HUES64 (cell line): ENCODE measurements around the gene GALNT10.

Experiments
- H3K27ac ChIP-seq: 2 replicates; pipeline ENCODE4 v1.7.0; 2013; ENCODE audit warnings: low read depth, low read length, inconsistent platforms
- H3K27me3 ChIP-seq: 2 replicates; pipeline ENCODE4 v1.6.1; 2013; ENCODE audit warnings: mild to moderate bottlenecking, low read length; ENCODE audit not compliant: insufficient read depth
- H3K36me3 ChIP-seq: 2 replicates; pipeline ENCODE4 v1.6.1; 2013; ENCODE audit warnings: mild to moderate bottlenecking, low read length; ENCODE audit not compliant: insufficient read depth
- H3K4me1 ChIP-seq: 2 replicates; pipeline ENCODE4 v1.6.1; 2013; ENCODE audit warnings: mild to moderate bottlenecking, low read length, moderate library complexity; ENCODE audit not compliant: insufficient read depth
- H3K4me3 ChIP-seq: 2 replicates; pipeline ENCODE4 v1.5.1; 2013; ENCODE audit warnings: mild to moderate bottlenecking, low read length, moderate library complexity
- H3K9ac ChIP-seq: 2 replicates; pipeline ENCODE4 v1.6.1; 2013; ENCODE audit warnings: mild to moderate bottlenecking, low read depth, low read length
- H3K9me3 ChIP-seq: 2 replicates; pipeline ENCODE4 v1.6.1; 2013; ENCODE audit warnings: low read depth, low read length; ENCODE audit not compliant: insufficient read depth
- WGBS: fragments of 150-250, 120-280 bp; methylation state at CpG from one replicate; pipeline ENCODE4 v1.1.7; 2013; ENCODE audit warnings: missing lambda C conversion rate; 5-methylcytosine and 5-hydroxymethylcytosine counted together

The GALNT10 gene

DNA sequence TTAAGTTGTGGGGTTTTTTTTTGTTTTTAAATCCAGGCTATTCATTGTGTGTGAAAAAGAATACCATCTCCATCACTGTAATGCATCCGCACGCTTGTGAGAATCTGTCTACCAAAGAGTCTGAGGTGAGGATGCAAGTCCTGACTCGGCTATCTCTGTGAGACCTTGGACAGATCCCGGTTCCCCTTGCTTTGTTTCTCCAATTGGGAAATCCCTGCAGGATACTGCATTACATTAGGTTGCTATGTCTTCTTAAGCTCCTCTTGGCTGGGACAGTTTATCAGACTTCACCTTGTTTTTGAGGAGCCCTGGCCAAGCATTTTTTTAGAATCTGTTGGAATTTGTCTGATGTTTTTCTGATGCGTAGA lies 46.8 kb downstream of the GALNT10 start:
- 91% methylated on average over 5 of the region's 5 CpGs for WGBS
- Histone ChIP-seq H3K9me3 (no peaks in the 10 kb centered on the region), H3K36me3 (no peaks in the 10 kb centered on the region), H3K9ac (no peak overlapping the region), H3K4me3 (no peak overlapping the region), H3K27ac (no peak overlapping the region), H3K4me1 (peaks cover 13% of the 10 kb centered on the region), H3K27me3 (no peaks in the 10 kb centered on the region)

- Histone ChIP-seq H3K9me3 (no peaks in the 10 kb centered on the region), H3K27ac (no peak overlapping the region), H3K9ac (no peak overlapping the region), H3K4me3 (no peak overlapping the region), H3K36me3 (no peaks in the 10 kb centered on the region), H3K4me1 (peaks cover 13% of the 10 kb centered on the region), H3K27me3 (no peaks in the 10 kb centered on the region)
- WGBS = 90% methylated on average over 5 of the region's 5 CpGs
Observed at GRCh38 chr5:154237946-154238345, 47.4 kb downstream of the GALNT10 start.

GRCh38 chr5:154238776-154239481 lies 48.4 kb downstream of the GALNT10 start:
- Histone ChIP-seq H3K36me3 (no peaks in the 10 kb centered on the region), H3K4me1 (peaks cover 13% of the 10 kb centered on the region), H3K9ac (no peak overlapping the region), H3K27ac (no peak overlapping the region), H3K9me3 (no peaks in the 10 kb centered on the region), H3K27me3 (no peaks in the 10 kb centered on the region), H3K4me3 (no peak overlapping the region)
- WGBS = 50% methylated on average over 10 of the region's 10 CpGs

- no peak overlapping the region for H3K27ac ChIP-seq
- peaks cover 13% of the 10 kb centered on the region for H3K4me1 ChIP-seq
- no peaks in the 10 kb centered on the region for H3K36me3 ChIP-seq
- no peaks in the 10 kb centered on the region for H3K27me3 ChIP-seq
- no peaks in the 10 kb centered on the region for H3K9me3 ChIP-seq
- no peak overlapping the region for H3K4me3 ChIP-seq
- 93% methylated on average over 2 of the region's 2 CpGs for WGBS
- no peak overlapping the region for H3K9ac ChIP-seq
Observed at GRCh38 chr5:154240595-154240994, 50.1 kb downstream of the GALNT10 start.

GRCh38 chr5:154241021-154241420 lies 50.5 kb downstream of the GALNT10 start:
- no peaks in the 10 kb centered on the region for H3K36me3 ChIP-seq
- 90% methylated on average over 4 of the region's 4 CpGs for WGBS

GRCh38 chr5:154242442-154242841 lies 51.9 kb downstream of the GALNT10 start:
- Histone ChIP-seq H3K27me3 (no peaks in the 10 kb centered on the region), H3K4me3 (no peak overlapping the region), H3K9me3 (no peaks in the 10 kb centered on the region), H3K9ac (no peak overlapping the region), H3K4me1 (peaks cover 13% of the 10 kb centered on the region), H3K36me3 (no peaks in the 10 kb centered on the region), H3K27ac (no peak overlapping the region)
- WGBS = 91% methylated on average over 1 of the region's 1 CpG

More at GRCh38 chr5:154241021-154241420, 50.5 kb downstream of the GALNT10 start:
- Histone ChIP-seq H3K27ac (no peak overlapping the region), H3K4me3 (no peak overlapping the region), H3K4me1 (peaks cover 13% of the 10 kb centered on the region), H3K27me3 (no peaks in the 10 kb centered on the region), H3K9me3 (no peaks in the 10 kb centered on the region), H3K9ac (no peak overlapping the region)

DNA sequence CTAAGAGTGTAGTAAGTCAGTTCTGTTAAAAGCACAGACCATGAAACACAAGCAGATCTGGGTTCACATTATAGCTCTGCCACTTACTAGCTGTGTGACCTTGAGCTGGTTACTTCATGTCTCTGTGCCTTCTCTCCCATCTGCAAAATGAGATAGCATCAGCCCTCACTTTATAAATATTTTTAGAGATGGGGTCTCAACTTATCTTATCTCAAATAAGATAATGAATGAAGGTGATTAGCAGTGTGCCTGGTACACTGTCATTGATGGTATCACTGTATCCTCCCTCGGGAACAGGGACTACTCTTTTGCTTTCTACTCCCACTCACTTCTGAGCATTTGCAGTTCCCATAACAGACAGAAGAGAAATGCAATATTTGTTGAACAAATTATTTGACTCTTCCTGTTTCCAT lies 52.4 kb downstream of the GALNT10 start:
- Histone ChIP-seq H3K27ac (no peak overlapping the region), H3K36me3 (no peaks in the 10 kb centered on the region), H3K9ac (no peak overlapping the region), H3K4me1 (peaks cover 13% of the 10 kb centered on the region), H3K9me3 (no peaks in the 10 kb centered on the region), H3K27me3 (no peaks in the 10 kb centered on the region), H3K4me3 (no peak overlapping the region)
- 0% methylated on average over 1 of the region's 1 CpG for WGBS

DNA sequence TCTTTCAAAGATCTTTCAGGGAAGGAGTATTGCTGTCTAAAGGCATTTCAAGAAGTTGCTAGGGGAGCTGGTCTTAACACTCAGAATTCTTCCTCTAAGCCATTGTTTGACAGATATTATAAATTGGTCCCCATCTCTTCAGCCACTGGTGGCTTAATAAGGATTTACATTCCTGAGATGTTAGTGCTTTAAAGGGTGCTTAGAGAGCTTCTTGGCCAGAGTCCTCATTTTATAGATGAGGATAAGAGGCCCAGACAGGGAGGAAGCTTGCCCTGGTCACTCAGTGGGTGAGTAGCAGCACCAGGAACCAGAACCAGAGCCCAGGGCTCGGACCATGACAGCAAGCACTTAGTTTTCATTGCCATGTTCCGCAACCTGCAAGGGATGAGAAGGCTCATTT lies 53.2 kb downstream of the GALNT10 start:
- no peaks in the 10 kb centered on the region for H3K36me3 ChIP-seq
- H3K27me3 ChIP-seq = no peaks in the 10 kb centered on the region
- 93% methylated on average over 2 of the region's 2 CpGs for WGBS
- peaks cover 9% of the 10 kb centered on the region for H3K4me1 ChIP-seq
- no peak overlapping the region for H3K4me3 ChIP-seq
- no peak overlapping the region for H3K27ac ChIP-seq
- H3K9me3 ChIP-seq = no peaks in the 10 kb centered on the region
- no peak overlapping the region for H3K9ac ChIP-seq

GRCh38 chr5:154244476-154244875 lies 53.9 kb downstream of the GALNT10 start:
- Histone ChIP-seq H3K4me3 (no peak overlapping the region), H3K4me1 (peaks cover 5% of the 10 kb centered on the region; the same call in 1 of the 2 replicates), H3K36me3 (no peaks in the 10 kb centered on the region), H3K27me3 (no peaks in the 10 kb centered on the region), H3K27ac (no peak overlapping the region), H3K9me3 (no peaks in the 10 kb centered on the region), H3K9ac (no peak overlapping the region)
- WGBS = 91% methylated on average over 3 of the region's 3 CpGs

DNA sequence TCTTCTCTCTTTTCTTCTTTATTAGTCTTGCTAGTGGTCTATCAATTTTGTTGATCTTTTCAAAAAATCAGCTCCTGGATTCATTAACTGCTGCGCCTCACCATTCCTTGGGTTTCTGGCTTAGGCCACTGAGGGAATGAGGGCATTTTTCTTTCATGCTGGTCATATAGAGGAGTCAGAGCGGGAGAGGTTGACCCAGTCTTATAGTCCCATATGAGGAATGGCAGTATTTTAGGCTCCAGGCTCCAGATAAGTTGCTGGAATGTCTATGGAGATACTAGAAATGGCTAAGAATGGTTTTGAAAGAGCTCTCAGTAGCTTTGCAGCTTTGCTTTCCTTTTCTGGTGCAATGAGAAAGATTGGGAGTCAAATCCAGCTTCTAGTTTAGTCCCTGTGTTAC lies 58.2 kb downstream of the GALNT10 start:
- WGBS = 95% methylated on average over 2 of the region's 2 CpGs
- Histone ChIP-seq H3K36me3 (no peaks in the 10 kb centered on the region), H3K4me3 (no peak overlapping the region), H3K9ac (no peak overlapping the region), H3K27me3 (no peaks in the 10 kb centered on the region), H3K27ac (no peak overlapping the region), H3K4me1 (no peaks in the 10 kb centered on the region), H3K9me3 (no peaks in the 10 kb centered on the region)

GRCh38 chr5:154249826-154250225 lies 59.3 kb downstream of the GALNT10 start:
- Histone ChIP-seq H3K27me3 (no peaks in the 10 kb centered on the region), H3K27ac (no peak overlapping the region), H3K4me1 (no peaks in the 10 kb centered on the region), H3K4me3 (no peak overlapping the region), H3K9me3 (no peaks in the 10 kb centered on the region), H3K36me3 (no peaks in the 10 kb centered on the region), H3K9ac (no peak overlapping the region)
- 95% methylated on average over 3 of the region's 3 CpGs for WGBS

GRCh38 chr5:154251529-154251928 lies 61.0 kb downstream of the GALNT10 start:
- H3K9me3 ChIP-seq = no peaks in the 10 kb centered on the region
- H3K27me3 ChIP-seq = no peaks in the 10 kb centered on the region
- no peaks in the 10 kb centered on the region for H3K4me1 ChIP-seq
- H3K9ac ChIP-seq = no peak overlapping the region
- H3K27ac ChIP-seq = no peak overlapping the region
- no peak overlapping the region for H3K4me3 ChIP-seq
- H3K36me3 ChIP-seq = no peaks in the 10 kb centered on the region
